ENCODE results near the gene CEMIP2.

The CEMIP2 gene

DNA sequence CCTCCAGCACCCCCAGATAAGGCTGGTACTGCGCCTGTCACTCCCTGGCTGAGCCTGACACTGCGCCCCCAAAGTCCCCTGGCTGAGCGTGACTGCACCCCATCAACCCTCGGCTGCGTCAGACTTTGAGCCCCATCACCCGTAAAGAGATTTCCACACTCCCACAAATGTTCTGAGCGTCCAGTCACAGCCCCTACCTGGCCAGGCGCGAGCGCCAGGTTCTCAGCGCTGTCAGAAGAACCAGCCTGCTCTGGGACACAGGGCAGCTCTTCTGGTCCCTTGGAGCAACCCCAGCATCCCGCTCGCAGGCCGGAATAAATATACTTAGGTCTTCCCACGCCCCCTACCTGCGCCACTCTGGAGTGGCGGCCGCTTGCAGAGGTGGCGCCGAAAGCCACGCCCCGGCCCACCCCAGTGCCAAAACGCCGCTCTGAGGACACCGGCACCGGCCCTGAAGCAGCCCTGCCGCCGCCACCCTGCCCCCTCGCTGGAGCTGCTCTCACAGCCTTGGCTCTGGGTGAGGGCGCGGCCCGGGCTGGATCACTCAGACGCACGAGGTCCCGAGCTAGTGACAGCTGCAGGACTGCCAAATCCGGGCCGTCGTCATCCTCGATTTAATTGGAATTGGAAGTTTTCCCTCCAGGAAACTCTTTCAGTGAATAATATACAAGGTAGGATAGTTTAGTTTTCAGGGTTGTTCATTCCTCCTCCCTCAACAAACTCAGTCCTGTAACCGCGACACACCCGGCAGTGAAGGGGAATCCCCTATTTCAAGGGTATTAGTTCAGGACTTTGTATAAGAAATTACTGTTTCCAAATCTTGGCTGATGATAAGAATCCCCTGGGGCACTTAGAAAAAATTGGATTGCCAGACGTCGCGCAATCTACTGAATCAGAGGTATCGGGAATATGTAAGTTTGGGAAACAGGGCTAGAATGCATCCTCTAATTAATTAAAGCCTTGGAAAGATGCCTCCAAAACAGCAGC lies 1.2 kb upstream of the CEMIP2 start:
- DNase-seq, result peak; percentile 76

DNA sequence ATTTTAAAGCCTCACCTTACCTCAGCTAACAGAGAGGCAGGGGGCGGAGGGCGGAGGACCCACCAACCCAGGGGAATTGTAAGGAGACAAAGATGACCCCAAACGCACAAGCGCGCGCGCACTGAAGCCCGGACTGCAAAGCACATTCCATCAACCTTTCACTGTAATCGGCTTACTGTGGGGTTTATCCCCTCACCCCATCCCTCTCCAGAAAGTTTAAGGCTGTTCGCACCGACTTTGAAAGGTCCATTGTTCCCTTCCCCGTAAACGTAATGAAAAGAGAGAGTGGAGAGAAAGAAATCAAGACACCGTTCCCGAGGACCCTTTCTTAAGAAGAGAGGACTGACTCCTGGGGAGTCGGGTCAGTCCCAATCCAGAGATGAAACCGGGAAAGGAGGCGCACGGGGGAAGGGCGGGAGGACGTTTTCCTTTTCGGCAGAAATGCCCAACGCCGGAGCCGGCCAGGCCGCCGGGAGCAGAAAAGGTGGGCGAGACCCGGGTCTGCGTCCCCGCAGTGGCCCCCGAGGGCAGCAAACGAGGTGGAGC lies 464 bp downstream of the CEMIP2 start:
- no peak for DNase-seq

DNA sequence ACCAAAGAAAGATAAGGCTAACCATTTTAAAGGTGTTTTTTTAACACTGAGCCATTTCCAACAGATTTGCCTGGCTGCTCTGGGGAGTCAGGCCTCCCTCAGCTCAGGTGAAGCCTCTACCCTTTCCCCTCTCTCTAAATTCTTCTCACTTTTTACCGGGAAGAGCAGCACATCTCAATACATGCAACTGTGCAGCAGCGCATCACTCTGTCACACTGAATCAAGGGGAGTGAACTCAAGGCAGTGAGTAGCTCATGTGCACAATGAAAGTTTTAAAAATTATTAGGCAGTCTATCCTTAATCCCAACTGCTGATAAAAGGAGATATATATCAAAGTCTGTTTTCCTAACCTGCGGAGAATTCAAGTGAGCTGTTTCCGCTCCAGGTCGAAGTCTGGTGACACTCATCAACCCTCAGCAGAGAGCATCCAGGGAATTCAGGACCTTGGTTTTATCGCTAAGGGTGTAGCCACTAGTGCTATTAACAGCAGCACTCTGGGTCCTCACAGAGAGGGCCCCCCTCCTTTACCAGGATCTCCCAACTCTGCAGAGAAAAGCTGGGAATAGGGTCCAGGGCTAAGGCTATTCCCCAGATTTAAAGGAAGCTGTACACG lies 1.0 kb downstream of the CEMIP2 start:
- DNase-seq, result no peak

DNA sequence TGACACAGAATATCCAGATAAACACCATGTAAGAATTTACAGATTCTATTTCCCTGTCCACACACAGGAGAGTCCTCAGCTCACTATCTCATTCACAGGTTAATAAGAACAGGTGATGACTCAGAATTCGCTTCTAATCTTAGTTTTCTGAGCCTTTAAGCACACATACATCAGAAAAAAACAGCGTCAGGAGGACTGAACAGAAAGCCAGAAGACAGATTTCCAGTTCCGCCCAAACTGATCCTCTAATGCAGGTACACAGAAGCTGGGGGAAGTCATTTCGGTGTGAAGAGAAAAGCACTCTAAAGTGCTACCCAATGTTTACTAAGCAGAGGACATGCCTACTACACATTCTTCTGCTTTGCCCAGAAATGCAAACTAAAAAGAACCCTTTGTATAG lies 1.6 kb downstream of the CEMIP2 start:
- DNase-seq, result no peak

- no peak for DNase-seq
Measured at GRCh38 chr9:71765693-71766092, 2.6 kb downstream of the CEMIP2 start.

DNA sequence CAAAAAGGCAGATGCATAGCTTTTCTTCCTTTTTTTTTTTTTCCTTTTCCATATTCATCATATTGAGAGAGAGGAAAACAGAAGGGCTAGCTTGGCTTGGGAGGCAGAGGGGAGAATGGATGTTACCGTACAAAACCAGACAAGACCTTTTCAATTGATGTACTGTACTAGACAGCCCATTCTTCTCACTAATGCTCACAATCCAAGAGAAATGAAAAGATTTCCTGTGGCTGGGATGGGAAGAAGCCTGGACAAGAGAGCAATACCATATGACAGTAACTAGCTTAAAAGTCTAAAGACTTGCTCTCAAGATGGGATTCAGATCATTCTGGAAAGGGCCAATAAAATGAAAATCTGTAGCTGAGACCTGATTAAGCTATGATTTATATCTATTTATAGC lies 3.4 kb downstream of the CEMIP2 start:
- no peak for DNase-seq

DNA sequence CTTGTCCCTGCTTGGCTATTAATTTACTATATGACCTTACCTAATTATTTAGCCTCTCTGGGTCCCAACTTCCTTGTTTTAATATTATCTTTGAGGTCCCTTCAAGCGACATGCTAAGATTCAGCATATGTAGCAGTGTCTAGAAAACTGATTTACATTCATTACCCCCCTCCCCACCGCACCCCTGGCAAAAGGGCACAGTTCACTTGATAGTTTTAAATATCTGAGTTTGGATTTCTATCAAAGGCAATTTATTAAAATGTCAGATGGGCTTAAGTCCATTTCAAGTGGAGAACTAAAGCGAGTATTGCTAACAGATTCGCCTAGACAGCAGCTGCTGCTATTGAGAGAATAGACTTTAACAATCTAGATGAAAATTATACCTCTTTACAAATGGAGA lies 3.9 kb downstream of the CEMIP2 start:
- DNase-seq, result no peak

DNA sequence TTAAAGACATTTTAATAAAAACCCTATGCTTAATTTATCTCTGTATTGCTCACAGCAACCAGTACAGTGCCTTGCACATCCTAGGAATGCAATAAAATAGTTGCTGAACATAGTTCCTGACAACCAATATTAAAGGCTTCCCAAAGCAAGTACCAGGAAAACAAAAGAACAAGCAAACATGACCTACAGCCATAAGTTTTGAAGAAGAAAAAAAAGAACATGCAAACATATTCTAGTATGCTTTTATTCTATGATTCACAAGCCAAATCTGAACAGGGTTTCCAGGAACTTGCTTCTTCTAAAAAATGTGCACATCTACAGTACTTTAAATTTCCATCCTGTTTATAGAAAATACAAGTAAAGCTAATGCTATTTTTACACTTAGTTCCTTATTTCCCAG lies 4.5 kb downstream of the CEMIP2 start:
- DNase-seq, result no peak

DNA sequence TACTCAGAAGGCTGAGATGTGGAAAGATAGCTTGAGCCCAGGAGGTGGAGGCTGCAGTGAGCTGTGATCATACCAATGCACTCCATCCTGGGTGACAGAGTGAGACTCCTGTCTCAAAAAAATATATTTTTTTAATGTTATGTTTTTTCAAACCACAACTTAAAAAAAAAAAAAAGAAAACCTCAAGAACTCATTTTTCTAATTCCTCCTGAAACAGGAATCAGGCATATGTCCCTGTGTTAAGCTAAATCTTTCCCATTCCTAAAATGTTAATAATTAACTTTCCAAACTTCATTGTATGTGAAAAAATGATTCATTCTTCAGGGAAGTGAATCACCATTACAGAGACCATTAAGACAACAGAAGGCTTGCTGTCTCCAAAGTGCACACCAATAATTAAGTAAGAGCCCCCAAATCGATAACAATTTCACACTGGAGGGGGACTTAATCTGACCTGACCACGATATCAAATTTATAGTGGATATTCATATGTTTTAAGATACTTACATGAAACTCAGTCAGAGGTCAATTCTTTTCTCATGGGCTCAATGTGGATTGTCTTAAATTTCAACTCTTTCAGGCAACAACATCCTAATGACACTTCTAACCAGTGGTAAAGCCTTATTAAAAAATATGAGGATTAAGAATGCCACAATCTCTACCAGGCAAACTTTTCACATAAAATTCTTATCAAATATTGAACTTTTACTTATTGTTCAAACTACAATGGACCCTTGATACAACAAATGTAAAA lies 5.2 kb downstream of the CEMIP2 start:
- DNase-seq, result no peak

- DNase-seq, result no peak
Measured at GRCh38 chr9:71761938-71762353, 6.4 kb downstream of the CEMIP2 start.

GRCh38 chr9:71760901-71761300 lies 7.4 kb downstream of the CEMIP2 start:
- DNase-seq, result no peak

DNA sequence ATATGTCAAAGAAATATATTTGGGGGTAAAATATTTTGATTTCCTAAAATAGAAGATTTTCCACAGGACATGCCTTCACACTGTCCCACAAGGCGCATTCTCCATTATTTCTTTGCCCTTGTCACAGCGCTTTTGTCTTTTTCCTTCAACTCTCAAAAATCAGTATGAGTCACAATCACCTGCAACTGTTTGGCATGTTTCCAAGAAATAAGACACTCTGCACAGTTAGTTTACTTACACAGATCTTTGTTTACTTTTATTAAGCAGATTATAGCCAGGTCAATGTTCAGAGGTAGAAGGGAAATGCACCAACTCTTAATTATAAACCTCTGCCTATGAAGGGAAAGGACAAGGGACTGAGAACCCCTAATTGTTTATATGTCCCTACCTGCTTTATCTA lies 9.5 kb downstream of the CEMIP2 start:
- no peak for DNase-seq

DNA sequence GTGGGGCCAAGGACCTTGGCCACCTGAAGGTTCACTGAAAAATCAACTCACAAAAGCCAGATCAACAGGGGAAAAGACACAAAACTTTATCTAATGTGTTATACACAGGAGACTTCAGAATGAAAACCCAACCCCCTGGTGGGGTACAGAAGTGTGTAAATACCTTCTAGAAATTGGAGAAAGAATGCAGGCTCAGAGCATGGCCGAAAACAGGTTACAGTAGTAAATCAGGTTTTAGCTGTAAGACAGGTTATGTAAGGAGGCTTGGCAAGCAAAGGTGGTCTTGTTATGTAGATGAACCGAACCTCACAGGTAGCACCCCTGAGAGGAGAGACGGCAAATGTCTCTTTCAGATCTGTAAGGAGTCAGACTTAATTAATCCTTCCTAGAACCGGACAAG lies 10.0 kb downstream of the CEMIP2 start:
- no peak for DNase-seq

DNA sequence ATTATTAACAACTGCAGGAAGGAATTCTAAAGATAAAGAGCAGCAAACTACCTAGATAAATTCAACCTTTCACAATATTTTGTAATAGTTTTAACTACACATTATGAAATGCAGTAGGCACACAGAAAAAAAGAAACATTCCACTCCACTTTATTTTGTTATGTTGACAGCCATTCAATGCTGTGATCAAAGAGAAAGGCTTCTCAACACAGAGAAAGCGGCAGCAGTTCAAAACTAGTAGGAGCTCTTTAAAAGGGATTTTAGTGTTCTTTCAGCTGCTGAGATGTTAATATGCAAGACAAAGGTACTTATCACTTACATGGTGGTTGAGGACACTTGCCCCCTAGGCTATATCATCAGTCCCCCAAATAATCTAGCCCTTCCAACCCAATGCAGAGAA lies 11.6 kb downstream of the CEMIP2 start:
- no peak for DNase-seq

DNA sequence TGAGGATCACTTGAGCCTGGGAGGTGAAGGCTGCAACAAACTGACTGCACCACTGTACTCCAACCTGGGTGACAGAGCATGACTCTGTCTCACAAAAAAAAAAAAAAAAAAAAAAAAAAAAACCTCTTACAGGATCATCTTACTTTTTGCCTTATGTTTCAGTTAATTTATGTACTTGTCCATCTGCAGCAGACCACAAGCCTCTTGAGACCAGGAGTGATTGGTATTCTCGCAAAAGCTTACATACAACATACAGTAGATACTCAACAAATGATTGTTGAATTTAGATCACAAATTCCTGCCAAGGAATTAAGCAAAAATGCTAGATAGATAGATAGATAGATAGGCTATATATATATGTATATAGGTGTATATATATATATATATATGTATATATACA lies 12.4 kb downstream of the CEMIP2 start:
- DNase-seq, result no peak

GRCh38 chr9:71755230-71755629 lies 13.1 kb downstream of the CEMIP2 start:
- DNase-seq, result no peak

DNA sequence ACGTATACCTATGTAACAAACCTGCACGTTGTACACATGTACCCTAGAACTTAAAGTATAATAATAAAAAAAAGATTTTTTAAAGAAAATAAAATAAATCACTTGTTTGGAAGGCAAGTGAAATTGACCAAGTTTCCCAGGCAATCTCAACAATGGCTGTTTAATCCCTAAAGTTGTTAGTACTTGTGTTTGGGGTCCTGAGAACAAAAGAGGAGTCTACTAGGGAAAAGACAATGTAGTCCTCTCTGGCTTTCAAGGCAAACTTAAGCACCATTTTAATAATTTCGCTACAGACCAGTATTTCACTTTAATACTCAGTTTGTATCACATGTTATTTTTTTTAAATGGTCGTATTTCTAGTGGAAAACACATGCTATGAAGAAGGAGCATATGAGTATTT lies 14.2 kb downstream of the CEMIP2 start:
- no peak for DNase-seq

- no peak for DNase-seq
Measured at GRCh38 chr9:71752928-71753327, 15.4 kb downstream of the CEMIP2 start.

DNA sequence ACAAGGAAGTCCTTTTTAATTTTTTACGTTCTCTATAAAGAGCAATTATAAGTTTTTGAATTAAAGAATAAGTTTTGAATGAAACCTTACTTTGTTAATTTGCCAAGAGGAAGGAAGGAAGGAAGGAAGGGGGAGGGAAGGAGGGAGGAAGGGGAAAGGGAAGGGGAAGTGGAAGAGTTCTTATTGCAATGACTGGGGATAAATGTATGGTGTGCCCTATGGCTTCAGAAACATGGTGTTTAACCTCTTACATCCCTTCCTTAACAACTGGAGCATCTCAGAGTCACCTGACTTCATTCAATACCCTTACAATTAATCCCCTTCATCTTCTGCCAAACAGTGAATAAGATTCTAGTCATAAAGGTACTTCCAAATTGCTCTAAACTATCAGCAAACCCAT lies 16.0 kb downstream of the CEMIP2 start:
- DNase-seq, result no peak

DNA sequence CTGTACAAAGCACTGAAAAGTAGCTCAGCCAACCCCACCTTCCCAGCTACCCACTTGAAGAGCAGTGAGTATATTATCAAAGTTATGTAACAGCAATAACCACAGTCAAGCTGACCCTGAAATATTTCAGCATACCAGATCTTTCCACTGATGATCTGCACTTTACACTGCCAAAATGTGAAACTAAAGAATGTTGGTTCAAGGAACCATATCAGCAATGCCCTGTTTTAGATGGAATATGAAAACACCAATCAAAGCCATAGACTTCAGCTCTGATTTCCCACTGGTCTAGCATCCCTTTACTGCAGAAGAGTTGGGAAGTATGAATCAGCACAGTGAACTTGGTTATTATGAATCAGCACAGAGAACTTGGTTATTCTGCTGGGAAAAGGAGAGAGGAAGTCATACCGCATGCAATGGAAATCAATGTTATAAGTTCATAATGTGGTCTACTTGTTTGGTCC lies 20.0 kb downstream of the CEMIP2 start:
- DNase-seq, result no peak

GRCh38 chr9:71747576-71747975 lies 20.7 kb downstream of the CEMIP2 start:
- no peak for DNase-seq

GRCh38 chr9:71746758-71747125 lies 21.6 kb downstream of the CEMIP2 start:
- DNase-seq, result no peak

GRCh38 chr9:71746023-71746757 lies 22.1 kb downstream of the CEMIP2 start:
- DNase-seq, result no peak
